ENCODE measurements around the gene UBAC1. TPM values are rescaled to one million over a fixed set of nuclear protein-coding genes. Genes with fewer than 3 reads are reported as not detected.

The UBAC1 gene, protein sequence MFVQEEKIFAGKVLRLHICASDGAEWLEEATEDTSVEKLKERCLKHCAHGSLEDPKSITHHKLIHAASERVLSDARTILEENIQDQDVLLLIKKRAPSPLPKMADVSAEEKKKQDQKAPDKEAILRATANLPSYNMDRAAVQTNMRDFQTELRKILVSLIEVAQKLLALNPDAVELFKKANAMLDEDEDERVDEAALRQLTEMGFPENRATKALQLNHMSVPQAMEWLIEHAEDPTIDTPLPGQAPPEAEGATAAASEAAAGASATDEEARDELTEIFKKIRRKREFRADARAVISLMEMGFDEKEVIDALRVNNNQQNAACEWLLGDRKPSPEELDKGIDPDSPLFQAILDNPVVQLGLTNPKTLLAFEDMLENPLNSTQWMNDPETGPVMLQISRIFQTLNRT
- total RNA-seq, result 100 to 1,000 TPM; 218 to 263 (median 248) TPM

DNA sequence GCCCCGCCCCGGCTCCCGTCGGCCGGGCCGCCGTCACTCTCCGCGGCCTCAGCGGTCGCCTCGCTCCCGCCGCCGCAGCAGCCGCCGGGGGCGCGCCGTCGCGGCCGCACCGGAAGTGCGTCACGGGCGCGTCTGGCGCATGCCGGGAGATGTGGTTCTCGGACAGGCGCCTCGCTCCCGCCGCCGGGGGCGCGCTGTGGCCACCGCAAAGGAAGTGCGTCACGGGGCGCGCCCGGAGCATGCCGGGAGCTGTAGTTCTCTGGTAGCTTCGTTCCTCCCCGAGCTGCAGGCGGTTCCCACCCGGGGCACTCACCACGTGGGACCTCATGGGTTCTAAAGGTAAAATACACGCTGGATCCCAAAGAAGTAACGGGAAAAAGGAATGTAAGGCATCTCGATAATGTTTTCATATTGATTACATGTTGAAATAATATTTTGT is at the start of gene UBAC1:
UBAC1 (minus strand) TSS at position 97 of the 439 bp plus-strand sequence. CDS start 211 bp downstream, outside the sequence.
- Histone ChIP-seq H3K27me3 (no peaks in the 10 kb centered on the region), H3K36me3 (no peaks in the 10 kb centered on the region), H3K9me3 (no peaks in the 10 kb centered on the region), H3K4me1 (peaks cover 25 to 37% of the 10 kb centered on the region in 2 donors), H3K4me3 (peak within 1 kb of the TSS; percentile 87 to 99 (median 95)), H3K27ac (peak within 1 kb of the TSS; percentile 97 to 100 (median 100))
- ATAC-seq (peak; percentile 37 to 55), DNase-seq (peak; percentile 93 to 96)
- in situ Hi-C loops (cut with MboI; ENCODE audit: low sequenced_read_pairs in 4 of 4) (loop anchor here in 2 of 4 donors (5.0 to 10.0 kb wide), 2 partner anchors 134 to 161 kb away; partner anchors contain the start of gene NACC2 (in 1 of the 2)), intact Hi-C loops (cut with DNase I; ENCODE audit: low total_unique reads) (loop anchor here (1.0 to 10.0 kb wide), 7 partner anchors 54 to 1894 kb away; partner anchors contain the start of genes BRD3, CAMSAP1, NACC2 and QSOX2)
- TF ChIP-seq CTCF (IDR thresholded peaks at IDR 0.05 in 4 of 5, conservative IDR thresholded peaks at IDR 0.05 in 1 of 5) (peak; percentile 44 to 66 (median 57)), POLR2A (IDR thresholded peaks at IDR 0.05) (no peak)

DNA sequence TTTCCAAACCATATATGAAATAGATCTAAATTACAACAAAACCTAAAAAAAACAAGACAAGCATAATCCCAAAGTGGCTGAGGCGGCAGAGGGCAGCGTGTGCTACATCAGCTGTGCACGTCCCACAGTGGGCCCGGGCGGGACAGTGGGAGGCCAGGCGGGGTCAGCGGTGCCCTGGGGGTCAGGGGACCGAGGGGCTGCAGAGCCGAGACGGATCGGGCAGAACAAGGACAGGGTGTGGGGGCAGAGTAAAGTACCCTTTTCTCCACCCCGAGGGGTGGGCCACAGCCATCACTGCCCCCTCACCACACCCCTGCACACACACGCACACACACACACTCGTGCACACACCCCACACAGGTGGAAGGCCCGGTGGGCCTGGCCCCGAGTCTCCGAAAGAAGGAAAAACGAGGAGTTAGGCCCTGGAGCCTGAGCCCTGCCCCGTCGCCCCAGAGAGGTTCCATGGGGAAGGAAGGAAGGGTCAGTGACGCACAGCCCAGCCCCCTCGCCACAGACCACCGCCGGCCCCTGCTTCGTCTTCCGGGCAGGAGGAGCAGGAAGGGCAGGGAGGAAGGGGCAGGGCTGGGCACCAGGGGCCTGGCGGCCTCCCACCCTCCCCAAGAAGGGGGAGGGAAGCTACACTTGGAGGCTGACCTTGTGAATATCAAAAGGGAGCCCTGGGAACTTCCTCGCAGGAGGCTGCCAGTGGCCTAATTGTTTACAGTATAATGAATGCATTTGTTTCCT is 49.6 kb upstream of the UBAC1 start:
- peaks cover 13 to 17% of the 10 kb centered on the region in 2 donors for H3K4me1 ChIP-seq

GRCh38 chr9:136010176-136010575 is 49.0 kb upstream of the UBAC1 start:
- intact Hi-C loops (cut with DNase I; ENCODE audit: low total_unique reads) (no loop called here), in situ Hi-C loops (cut with MboI; ENCODE audit: low sequenced_read_pairs in 4 of 4) (no loop called here)
- H3K4me3 ChIP-seq, result no peak overlapping the region
- no peaks in the 10 kb centered on the region for H3K9me3 ChIP-seq
- no peak for TF ChIP-seq POLR2A (IDR thresholded peaks at IDR 0.05)
- TF ChIP-seq CTCF (IDR thresholded peaks at IDR 0.05 in 4 of 5, conservative IDR thresholded peaks at IDR 0.05 in 1 of 5), result no peak
- ATAC-seq (no peak), DNase-seq (no peak)
- peaks cover 0 to 19% of the 10 kb centered on the region in 2 donors for H3K36me3 ChIP-seq
- H3K27me3 ChIP-seq, result no peaks in the 10 kb centered on the region
- peaks cover 13 to 17% of the 10 kb centered on the region in 2 donors for H3K4me1 ChIP-seq
- H3K27ac ChIP-seq, result peak overlapping the region in 1 of 4 donors; percentile 51

More for the DNA sequence above, 49.6 kb upstream of the UBAC1 start:
- Histone ChIP-seq H3K4me3 (no peak overlapping the region), H3K36me3 (peaks cover 0 to 19% of the 10 kb centered on the region in 2 donors), H3K27ac (peak overlapping the region in 3 of 4 donors; percentile 51 to 74 (median 55)), H3K27me3 (no peaks in the 10 kb centered on the region), H3K9me3 (no peaks in the 10 kb centered on the region)
- intact Hi-C loops (cut with DNase I; ENCODE audit: low total_unique reads) (no loop called here), in situ Hi-C loops (cut with MboI; ENCODE audit: low sequenced_read_pairs in 4 of 4) (no loop called here)
- ATAC-seq (peak in 1 of 2 donors; percentile 25), DNase-seq (no peak)
- no peak for TF ChIP-seq POLR2A (IDR thresholded peaks at IDR 0.05)
- no peak for TF ChIP-seq CTCF (IDR thresholded peaks at IDR 0.05 in 4 of 5, conservative IDR thresholded peaks at IDR 0.05 in 1 of 5)

- in situ Hi-C loops (cut with MboI; ENCODE audit: low sequenced_read_pairs in 4 of 4), result no loop called here
- intact Hi-C loops (cut with DNase I; ENCODE audit: low total_unique reads), result no loop called here
- Histone ChIP-seq H3K9me3 (no peaks in the 10 kb centered on the region), H3K27me3 (no peaks in the 10 kb centered on the region), H3K27ac (no peak overlapping the region), H3K4me3 (no peak overlapping the region), H3K36me3 (peaks cover 0 to 19% of the 10 kb centered on the region in 2 donors), H3K4me1 (peaks cover 13 to 17% of the 10 kb centered on the region in 2 donors)
- ATAC-seq (no peak), DNase-seq (no peak)
- no peak for TF ChIP-seq POLR2A (IDR thresholded peaks at IDR 0.05)
Observed at GRCh38 chr9:136009516-136009915, 48.3 kb upstream of the UBAC1 start.

GRCh38 chr9:136008693-136008997 is 47.5 kb upstream of the UBAC1 start:
- Histone ChIP-seq H3K27ac (peak overlapping the region in 3 of 4 donors; percentile 26 to 46 (median 46)), H3K4me3 (no peak overlapping the region), H3K36me3 (peaks cover 0 to 18% of the 10 kb centered on the region in 2 donors), H3K9me3 (no peaks in the 10 kb centered on the region), H3K27me3 (no peaks in the 10 kb centered on the region), H3K4me1 (peaks cover 15 to 21% of the 10 kb centered on the region in 2 donors)
- TF ChIP-seq CTCF (IDR thresholded peaks at IDR 0.05 in 4 of 5, conservative IDR thresholded peaks at IDR 0.05 in 1 of 5) (no peak), POLR2A (IDR thresholded peaks at IDR 0.05) (no peak)
- in situ Hi-C loops (cut with MboI; ENCODE audit: low sequenced_read_pairs in 4 of 4) (no loop called here), intact Hi-C loops (cut with DNase I; ENCODE audit: low total_unique reads) (no loop called here)
- DNase-seq (no peak), ATAC-seq (no peak)

Measured in gastrocnemius medialis (tissue), 4 donors.